Activated CD4-positive, alpha-beta T cell treated with anti-CD3 and anti-CD28 coated beads, Interleukin-2, Interleukin-6, amounts not matched to agents 100 ng/mL and 50 ng/mL, durations not matched to agents 16 hours and 8 hours (primary cell): ENCODE results near the gene MOAP1.
A peak's percentile ranks its signal among the peaks of the same experiment; 100 is the strongest.
"Not testable (repeated sequence)": the region's sequence is repeated elsewhere in the genome, so short reads cannot be mapped to it uniquely, and the experiment has no call there.

Experiments
- DNase-seq: peaks from one replicate; pipeline ENCODE4 v3.0.0-alpha.2; 2020

Gene MOAP1

GRCh38 chr14:93183596-93184317 is 940 bp downstream of the MOAP1 start:
- no peak for DNase-seq

- no peak for DNase-seq
These were observed 9.2 kb downstream of the MOAP1 start for GRCh38 chr14:93175492-93175891.

- DNase-seq: not testable (repeated sequence)
These were observed 10.0 kb downstream of the MOAP1 start for GRCh38 chr14:93174731-93175130.

DNA sequence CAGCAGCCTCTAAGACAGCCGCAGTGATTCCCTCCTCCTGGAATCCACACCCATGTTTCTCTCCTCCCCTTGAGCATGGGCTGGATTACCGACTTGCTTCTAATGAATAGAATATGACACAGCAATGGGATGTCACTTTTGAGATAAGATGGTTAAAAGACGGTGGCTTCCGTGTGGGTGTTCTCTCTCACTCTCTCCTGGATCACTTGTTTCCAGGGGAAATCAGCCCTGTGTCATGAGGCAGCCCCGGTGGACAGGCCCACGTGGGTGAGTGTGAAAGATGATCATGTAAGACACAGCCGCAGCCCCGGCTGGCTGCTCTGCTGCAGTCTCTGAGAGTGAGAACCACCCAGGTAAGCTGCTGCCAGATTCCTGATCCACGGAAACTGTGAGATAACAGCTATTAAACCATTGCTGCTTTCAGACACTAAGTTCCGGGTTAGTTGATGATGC is 10.7 kb downstream of the MOAP1 start:
- no peak for DNase-seq

DNA sequence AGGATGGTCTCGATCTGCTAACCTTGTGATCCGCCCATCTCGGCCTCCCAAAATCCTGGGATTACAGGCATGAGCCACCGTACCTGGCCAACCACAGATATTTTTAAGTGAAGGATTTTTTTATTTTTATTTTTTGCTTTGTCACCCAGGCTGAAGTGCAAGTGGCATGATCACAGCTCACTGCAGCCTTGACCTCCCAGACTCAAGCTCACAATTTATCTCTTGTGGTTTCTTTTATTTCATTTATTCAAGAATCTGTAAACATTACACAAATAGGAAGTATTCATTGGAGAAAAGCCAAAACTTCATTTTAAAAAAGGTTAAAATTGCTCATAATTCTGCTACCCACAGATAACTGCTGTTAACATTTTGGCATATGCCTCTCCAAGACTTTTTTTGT is 13.3 kb downstream of the MOAP1 start:
- DNase-seq: no peak

DNA sequence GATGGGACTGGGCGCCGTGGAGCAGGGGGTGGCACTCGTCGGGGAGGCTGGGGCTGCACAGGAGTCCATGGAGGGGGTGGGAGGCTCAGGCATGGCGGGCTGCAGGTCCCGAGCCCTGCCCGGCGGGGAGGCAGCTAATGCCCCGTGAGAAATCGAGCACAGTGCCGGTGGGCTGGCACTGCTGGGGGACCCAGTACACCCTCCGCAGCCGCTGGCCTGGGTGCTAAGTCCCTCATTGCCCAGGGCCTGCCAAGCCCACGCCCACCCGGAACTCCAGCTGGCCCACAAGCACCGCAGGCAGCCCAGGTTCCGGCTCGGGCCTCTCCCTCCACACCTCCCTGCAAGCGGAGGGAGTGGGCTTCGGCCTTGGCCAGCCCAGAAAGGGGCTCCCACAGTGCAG is 14.6 kb downstream of the MOAP1 start:
- not testable (repeated sequence) for DNase-seq

GRCh38 chr14:93169619-93170018 is 15.1 kb downstream of the MOAP1 start:
- not testable (repeated sequence) for DNase-seq

GRCh38 chr14:93168610-93169009 is 16.1 kb downstream of the MOAP1 start:
- DNase-seq: not testable (repeated sequence)

- not testable (repeated sequence) for DNase-seq
These were observed 19.1 kb downstream of the MOAP1 start for GRCh38 chr14:93165271-93166265.

DNA sequence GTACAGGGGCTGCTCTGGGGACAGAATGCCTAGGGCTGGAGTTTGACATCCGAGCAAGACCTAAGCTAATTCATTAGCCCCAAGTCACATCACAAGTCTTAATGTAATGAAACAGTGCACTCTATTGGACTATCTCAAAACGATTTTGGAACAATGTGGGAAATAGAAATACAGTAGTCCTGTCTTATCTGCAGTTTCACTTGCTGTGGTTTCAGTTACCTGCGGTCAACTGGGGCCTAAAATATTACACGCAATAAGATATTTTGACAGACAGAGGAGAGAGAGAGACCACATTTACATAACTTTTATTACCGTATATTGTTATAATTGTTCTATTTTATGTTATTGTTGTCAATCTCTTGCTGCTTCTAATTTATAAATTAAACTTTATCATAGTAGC is 21.1 kb downstream of the MOAP1 start:
- no peak for DNase-seq

GRCh38 chr14:93161411-93161940 is 23.2 kb downstream of the MOAP1 start:
- no peak for DNase-seq

DNA sequence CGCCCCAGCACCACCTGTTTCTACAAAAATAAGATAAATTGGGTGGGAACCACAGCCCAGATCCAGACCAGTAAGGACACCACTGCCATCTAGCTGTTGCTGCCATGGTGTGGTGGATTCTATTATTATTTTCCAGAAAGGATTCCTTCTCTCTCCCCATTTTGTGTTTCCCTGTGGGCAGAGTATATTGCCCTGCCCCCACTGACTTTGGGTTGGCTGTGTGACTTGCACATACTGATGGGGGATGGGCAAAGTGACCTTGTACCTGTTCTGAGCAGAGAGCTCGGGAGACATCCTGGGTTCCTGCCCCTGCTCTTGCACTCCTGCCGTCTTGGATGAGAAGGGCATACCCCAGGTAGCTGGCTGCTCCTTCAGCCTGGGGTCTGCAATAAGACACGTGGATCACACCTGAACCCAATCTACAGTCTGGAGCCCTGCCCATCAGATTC is 24.3 kb downstream of the MOAP1 start:
- DNase-seq: no peak

DNA sequence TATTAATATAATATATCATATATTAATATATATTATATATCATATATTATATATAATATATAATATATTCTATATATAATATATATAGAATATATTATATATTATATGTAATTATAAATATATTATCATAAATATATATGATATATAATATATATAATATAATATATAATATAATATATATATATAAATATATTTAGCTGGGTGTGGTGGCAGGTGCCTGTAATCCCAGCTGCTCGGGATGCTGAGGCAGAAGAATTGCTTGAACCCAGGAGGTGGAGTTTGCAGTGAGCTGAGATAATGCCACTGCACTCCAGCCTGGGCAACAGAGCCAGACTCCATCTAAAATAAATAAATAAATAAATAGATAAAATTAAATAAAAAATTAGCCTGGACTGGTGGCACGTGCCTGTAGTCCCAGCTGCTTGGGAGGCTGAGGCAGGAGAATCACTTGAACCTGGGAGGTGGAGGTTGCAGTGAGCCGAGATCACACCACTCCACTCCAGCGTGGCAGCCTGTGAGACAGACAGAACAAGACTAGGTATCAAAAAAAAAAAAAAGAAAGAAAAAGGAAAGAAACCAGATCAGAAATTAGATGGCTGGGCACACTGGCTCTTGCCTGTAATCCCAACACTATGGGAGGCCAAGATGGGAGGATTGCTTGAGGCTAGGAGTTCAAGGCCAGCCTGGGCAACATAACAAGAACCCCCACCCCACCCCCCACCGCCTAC is 24.9 kb downstream of the MOAP1 start:
- not testable (repeated sequence) for DNase-seq

GRCh38 chr14:93158349-93158748 is 26.3 kb downstream of the MOAP1 start:
- DNase-seq: not testable (repeated sequence)

DNA sequence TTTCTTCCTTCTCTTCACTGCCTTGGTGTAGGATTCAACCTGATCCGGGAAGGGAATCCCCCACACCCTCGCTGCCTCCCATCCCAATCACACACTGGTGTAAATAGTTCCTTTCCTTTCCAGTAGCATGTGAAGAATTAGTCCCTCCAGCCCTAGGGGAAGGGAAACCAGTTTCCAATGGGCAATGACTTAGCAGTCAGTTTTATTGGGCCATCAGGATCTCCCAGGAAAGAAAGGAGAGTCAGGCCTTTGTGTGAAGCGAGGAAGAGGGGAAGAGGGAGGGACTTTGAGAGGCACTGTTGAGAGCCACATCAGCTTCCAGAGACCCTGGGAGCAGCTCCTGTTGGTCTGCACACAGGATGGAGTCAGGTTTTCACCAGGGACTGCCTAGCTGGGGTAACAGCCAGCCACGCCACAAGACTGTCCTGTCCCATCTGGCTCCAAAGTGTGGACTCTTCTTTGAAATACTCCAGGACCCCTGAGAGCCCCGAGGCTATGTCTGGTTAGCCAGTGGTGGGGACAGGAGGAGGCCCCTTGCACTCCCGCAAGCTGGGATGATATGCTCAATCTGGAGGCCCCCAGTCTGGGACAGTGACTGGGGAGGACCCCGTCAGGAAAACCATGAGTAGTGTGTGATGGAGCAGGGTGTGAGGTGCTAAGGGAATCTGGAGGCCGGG is 27.9 kb downstream of the MOAP1 start:
- no peak for DNase-seq

DNA sequence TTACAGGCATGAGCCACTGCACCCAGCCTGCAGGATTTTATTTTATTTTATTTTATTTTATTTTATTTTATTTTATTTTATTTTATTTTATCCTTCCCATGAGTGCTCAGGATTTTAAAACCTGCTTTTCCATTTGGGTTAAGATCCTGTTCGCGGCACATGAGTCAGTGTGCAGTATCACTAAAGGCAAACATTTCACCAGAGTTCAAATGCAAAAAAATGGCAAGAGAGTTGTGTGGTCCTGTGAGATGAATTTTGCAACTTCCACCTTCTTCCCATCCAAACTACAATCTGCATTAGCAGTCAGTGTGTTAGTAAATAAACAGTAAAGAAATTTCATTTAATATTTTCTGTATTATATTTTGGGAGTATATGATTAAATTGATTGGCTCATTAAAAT is 29.0 kb downstream of the MOAP1 start:
- no peak for DNase-seq

DNA sequence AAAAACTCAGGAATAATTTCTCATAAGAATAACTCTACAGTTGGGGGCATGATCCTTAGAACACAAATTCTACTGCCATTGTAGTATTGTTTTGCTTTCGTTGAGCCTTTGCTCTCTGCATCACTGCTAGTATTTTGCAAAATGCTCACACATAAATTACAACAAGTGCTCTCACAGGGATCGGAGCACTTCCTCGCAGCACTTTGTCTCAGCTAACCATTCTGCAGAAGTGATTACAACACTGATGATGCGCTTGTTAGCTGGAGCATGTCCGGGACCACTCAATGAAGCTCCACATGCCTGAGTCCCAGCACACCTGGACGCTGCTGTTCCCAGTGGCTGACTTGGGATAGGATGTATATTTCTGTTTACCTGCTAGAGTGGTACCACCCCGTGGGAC is 31.6 kb downstream of the MOAP1 start:
- DNase-seq: no peak

DNA sequence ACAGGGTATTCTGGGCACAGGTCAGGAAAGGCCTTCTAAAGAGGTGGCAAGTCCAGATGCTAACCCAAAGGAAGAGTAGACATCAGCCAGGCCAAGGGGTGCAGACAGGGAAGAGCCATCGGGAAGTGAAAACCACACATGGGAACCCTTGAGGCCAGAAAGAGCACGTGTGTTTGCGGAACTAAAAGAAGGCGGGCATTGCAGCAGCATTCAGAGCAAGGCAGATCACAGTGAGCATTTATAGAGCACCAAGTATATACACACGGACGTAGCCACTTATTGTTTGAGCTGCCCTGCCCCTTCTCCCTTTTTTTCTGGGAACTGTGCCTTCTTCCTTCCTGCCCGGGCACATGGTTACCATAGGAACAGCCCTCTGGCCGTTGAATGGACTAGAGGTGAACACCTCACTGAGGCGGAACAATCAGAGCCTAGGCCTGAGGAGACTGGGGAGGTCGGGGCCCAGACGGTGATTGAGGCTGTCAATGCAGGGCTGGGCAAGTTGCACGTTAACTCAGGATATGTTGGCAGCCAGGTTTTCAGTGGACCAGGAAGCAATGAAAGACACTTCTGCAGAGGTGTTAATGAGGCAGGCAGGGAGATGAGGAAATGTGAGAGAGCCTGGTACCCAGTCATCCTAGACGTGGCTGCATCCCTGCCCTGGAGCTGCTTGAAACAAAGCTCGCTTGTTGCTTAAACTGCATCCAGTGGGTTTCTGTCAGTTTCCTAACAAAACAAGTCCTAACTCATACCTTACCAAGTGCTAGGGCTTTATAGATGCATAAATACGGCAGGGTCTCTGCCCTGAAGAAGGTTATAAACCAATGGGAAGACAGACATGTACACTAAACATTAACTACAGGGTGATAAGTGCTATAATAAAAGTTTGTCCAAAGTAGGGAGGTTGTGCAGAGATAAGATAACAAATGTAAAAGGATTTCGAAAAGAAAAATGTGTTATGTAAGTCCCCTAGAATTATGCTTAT is 34.2 kb downstream of the MOAP1 start:
- no peak for DNase-seq

DNA sequence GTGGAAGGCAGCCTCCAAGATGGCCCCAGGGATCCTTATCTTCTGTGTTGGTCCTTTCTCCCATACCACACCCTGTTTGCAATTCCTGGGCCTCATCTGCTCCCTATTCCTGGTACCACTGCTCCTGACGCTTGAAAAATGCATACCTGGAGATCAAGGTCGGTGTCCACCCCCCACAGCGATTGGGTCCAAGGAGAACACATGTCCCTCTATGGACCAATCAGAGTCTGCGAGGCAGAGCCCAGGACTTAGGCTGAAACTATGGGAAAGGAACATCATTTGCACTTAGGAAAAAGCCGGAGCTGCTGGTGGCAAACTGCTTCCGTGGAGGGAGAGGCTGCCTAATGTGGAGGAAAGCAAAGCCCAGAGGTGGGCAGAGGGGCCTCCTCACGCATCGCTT is 35.7 kb downstream of the MOAP1 start:
- no peak for DNase-seq

GRCh38 chr14:93146119-93146518 is 38.6 kb downstream of the MOAP1 start:
- peak; percentile 61 for DNase-seq
